Common myeloid progenitor, CD34-positive (primary cell): ENCODE measurements around the gene TGM2.

Experiments
- CTCF ChIA-PET: fragments of 350-600 bp; sonication (Branson Sonifier 250); formaldehyde crosslinking; loops from one replicate; lab custom pipeline; 2021; ENCODE audit warnings: antibody characterized with exemption; lab: Charles Lee
- POLR2A ChIA-PET: fragments of 350-600 bp; sonication (Branson Sonifier 250); formaldehyde crosslinking; loops from one replicate; lab custom pipeline; 2021; ENCODE audit warnings: antibody characterized with exemption; lab: Charles Lee
- DNase-seq, 3 donors: peaks; one replicate each; pipeline versions ENCODE4 v3.0.0 to v3.0.0-alpha.2; 2013
- H3K27ac ChIP-seq, 2 experiments: 1 replicate in 1 of 2; 2 replicates in 1 of 2; pipeline ENCODE4 v1.7.0; 2013; ENCODE audit warnings: inconsistent platforms in 2 of 2, low read length in 2 of 2, mild to moderate bottlenecking in 2 of 2, low read depth in 1 of 2, moderate library complexity in 1 of 2; ENCODE audit not compliant: severe bottlenecking in 2 of 2, insufficient read depth in 1 of 2, poor library complexity in 1 of 2
- H3K27me3 ChIP-seq, 5 experiments: replicated peaks in 2 of 5; 1 replicate in 3 of 5; 2 replicates in 2 of 5; pipeline versions ENCODE4 v1.6.1 to v1.7.0; 2013; ENCODE audit warnings: low read length in 4 of 5, mild to moderate bottlenecking in 2 of 5, moderate library complexity in 2 of 5, inconsistent platforms in 1 of 5; ENCODE audit not compliant: insufficient read depth in 5 of 5, control insufficient read depth in 4 of 5
- H3K36me3 ChIP-seq, 4 experiments: 1 replicate in 2 of 4; 2 replicates in 2 of 4; pipeline versions ENCODE4 v1.6.1 to v1.7.0; 2013; ENCODE audit warnings: low read length in 3 of 4, control low read depth in 1 of 4, mild to moderate bottlenecking in 1 of 4; ENCODE audit not compliant: control insufficient read depth in 4 of 4, insufficient read depth in 4 of 4
- H3K4me1 ChIP-seq, 4 experiments: 1 replicate in 3 of 4; 2 replicates in 1 of 4; pipeline versions ENCODE4 v1.6.1 to v1.7.1; 2013; ENCODE audit warnings: low read length in 3 of 4, mild to moderate bottlenecking in 3 of 4, control low read depth in 1 of 4, inconsistent platforms in 1 of 4, moderate library complexity in 1 of 4; ENCODE audit not compliant: control insufficient read depth in 4 of 4, insufficient read depth in 4 of 4; ENCODE audit errors: control extremely low read depth in 1 of 4
- H3K4me3 ChIP-seq, 7 experiments: 1 replicate in 4 of 7; 2 replicates in 3 of 7; pipeline versions ENCODE4 v1.5.1 to v1.7.0; 2013; ENCODE audit warnings: mild to moderate bottlenecking in 7 of 7, low read length in 6 of 7, moderate library complexity in 6 of 7, inconsistent platforms in 2 of 7, low read depth in 2 of 7, control low read depth in 1 of 7; ENCODE audit not compliant: insufficient read depth in 4 of 7, control insufficient read depth in 1 of 7; ENCODE audit errors: extremely low read depth in 1 of 7
- H3K9me3 ChIP-seq, 5 experiments: 1 replicate in 4 of 5; 2 replicates in 1 of 5; pipeline versions ENCODE4 v1.6.1 to v1.7.1; 2013; ENCODE audit warnings: low read length in 4 of 5, mild to moderate bottlenecking in 2 of 5, inconsistent platforms in 1 of 5, low read depth in 1 of 5, moderate library complexity in 1 of 5; ENCODE audit not compliant: control insufficient read depth in 4 of 5, insufficient read depth in 2 of 5; ENCODE audit errors: control extremely low read depth in 1 of 5
- WGBS: methylation state at CpG from one replicate; pipeline ENCODE4 v1.1.5; 2013; ENCODE audit not compliant: insufficient coverage; 5-methylcytosine and 5-hydroxymethylcytosine counted together

The TGM2 gene

DNA sequence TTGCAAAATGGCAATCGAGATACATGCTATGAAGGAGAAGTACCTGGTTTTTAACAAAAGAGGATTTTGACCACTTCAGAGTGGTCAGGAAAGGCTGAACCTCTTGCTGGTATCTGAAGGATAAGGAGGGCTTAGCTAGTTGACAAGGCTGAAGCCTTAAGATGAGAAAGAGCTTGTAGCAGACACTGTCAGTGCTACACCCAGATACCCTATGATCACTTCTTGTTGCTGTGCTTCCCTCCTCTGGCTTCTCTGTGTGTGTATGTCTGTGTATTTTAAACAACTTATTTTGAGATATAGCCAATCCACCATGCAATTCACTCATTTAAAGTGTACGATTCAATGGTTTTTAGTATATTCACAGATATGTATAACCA lies 38.9 kb upstream of the TGM2 start:
- CTCF ChIA-PET = no interaction called here
- POLR2A ChIA-PET = no interaction called here
- no peak for DNase-seq
- H3K4me1 ChIP-seq = no peaks in the 10 kb centered on the region
- H3K4me3 ChIP-seq = no peak overlapping the region
- 100% methylated on average over 2 of the region's 2 CpGs for WGBS
- peaks cover 0 to 13% (median 5%) of the 10 kb centered on the region in 5 experiments for H3K27me3 ChIP-seq
- no peaks in the 10 kb centered on the region for H3K36me3 ChIP-seq
- H3K27ac ChIP-seq = no peak overlapping the region
- H3K9me3 ChIP-seq = no peaks in the 10 kb centered on the region

- Histone ChIP-seq H3K9me3 (no peaks in the 10 kb centered on the region), H3K4me1 (no peaks in the 10 kb centered on the region), H3K4me3 (no peak overlapping the region), H3K27ac (no peak overlapping the region), H3K27me3 (peaks cover 0 to 13% (median 5%) of the 10 kb centered on the region in 5 experiments), H3K36me3 (no peaks in the 10 kb centered on the region)
- 91% methylated on average over 5 of the region's 6 CpGs for WGBS
- DNase-seq = no peak
- ChIA-PET CTCF (no interaction called here), POLR2A (no interaction called here)
These were observed 38.4 kb upstream of the TGM2 start for GRCh38 chr20:38203337-38203980.

GRCh38 chr20:38202982-38203293 lies 37.9 kb upstream of the TGM2 start:
- WGBS = 98% methylated on average over 6 of the region's 8 CpGs
- H3K4me1 ChIP-seq = no peaks in the 10 kb centered on the region
- CTCF ChIA-PET = no interaction called here

GRCh38 chr20:38202153-38202981 lies 37.3 kb upstream of the TGM2 start:
- ChIA-PET CTCF (interaction anchor here (0.7 to 0.8 kb wide), 2 partner anchors 15 to 36 kb away, joined by 3 read pairs; no protein-coding TSS in a partner anchor), POLR2A (no interaction called here)
- Histone ChIP-seq H3K27me3 (peaks cover 0 to 13% (median 4%) of the 10 kb centered on the region in 5 experiments), H3K27ac (no peak overlapping the region), H3K9me3 (no peaks in the 10 kb centered on the region), H3K36me3 (no peaks in the 10 kb centered on the region), H3K4me3 (no peak overlapping the region), H3K4me1 (no peaks in the 10 kb centered on the region)
- DNase-seq = no peak
- WGBS = 94% methylated on average over 9 of the region's 12 CpGs

More at GRCh38 chr20:38202982-38203293, 37.9 kb upstream of the TGM2 start:
- no peaks in the 10 kb centered on the region for H3K36me3 ChIP-seq
- no peaks in the 10 kb centered on the region for H3K9me3 ChIP-seq
- POLR2A ChIA-PET = no interaction called here
- peaks cover 0 to 13% (median 5%) of the 10 kb centered on the region in 5 experiments for H3K27me3 ChIP-seq
- H3K4me3 ChIP-seq = no peak overlapping the region
- DNase-seq = no peak
- H3K27ac ChIP-seq = no peak overlapping the region

DNA sequence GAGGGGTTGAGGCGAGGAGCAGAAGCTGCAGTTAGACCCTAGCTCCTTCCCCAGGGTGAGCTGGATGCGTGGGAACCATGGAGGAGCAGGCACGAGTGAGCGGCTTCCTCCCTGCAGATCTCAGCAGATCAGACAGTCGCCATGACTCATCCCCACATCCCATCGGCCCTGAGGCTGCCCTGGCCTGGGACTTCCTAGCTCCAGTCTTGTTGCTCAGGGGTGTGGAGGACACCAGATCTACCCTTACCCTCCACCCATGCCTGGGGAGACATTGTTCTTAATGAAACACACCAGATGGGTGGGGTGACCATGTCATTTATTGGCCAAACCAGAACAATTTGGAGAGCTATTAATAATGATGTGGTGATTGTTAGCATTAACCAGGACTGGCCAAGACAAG lies 36.3 kb upstream of the TGM2 start:
- Histone ChIP-seq H3K27ac (no peak overlapping the region), H3K27me3 (peaks cover 0 to 18% (median 4%) of the 10 kb centered on the region in 5 experiments), H3K4me3 (no peak overlapping the region), H3K4me1 (no peaks in the 10 kb centered on the region), H3K36me3 (no peaks in the 10 kb centered on the region), H3K9me3 (no peaks in the 10 kb centered on the region)
- CTCF ChIA-PET = interaction anchor here (0.7 kb wide), 1 partner anchor 128 kb away, joined by 3 read pairs; no protein-coding TSS in a partner anchor
- POLR2A ChIA-PET = no interaction called here
- WGBS = 90% methylated on average over 5 of the region's 6 CpGs
- DNase-seq = no peak

DNA sequence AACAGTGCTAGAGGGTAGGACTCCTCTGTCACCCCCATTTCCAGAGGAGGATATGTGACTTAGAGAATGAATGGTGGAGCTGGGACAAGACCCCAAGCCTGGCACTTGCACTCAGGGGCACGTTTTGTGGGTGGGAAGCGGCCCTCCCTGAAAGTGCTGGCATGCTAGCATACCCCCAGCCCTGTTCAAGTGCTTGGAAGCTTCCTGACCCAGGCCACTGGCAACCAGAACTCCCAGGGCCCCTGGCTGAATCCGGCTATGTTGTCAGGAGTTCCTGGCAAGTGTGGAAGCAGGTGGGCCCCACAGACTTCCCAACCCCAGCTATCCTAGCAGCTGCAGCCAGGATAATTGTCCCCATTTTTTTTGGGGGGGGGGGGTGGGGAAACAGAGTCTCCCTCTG lies 35.6 kb upstream of the TGM2 start:
- H3K4me3 ChIP-seq = no peak overlapping the region
- H3K4me1 ChIP-seq = no peaks in the 10 kb centered on the region
- ChIA-PET CTCF (no interaction called here), POLR2A (no interaction called here)
- H3K27ac ChIP-seq = no peak overlapping the region
- H3K9me3 ChIP-seq = no peaks in the 10 kb centered on the region
- peaks cover 0 to 24% (median 5%) of the 10 kb centered on the region in 5 experiments for H3K27me3 ChIP-seq
- DNase-seq = no peak
- WGBS = 100% methylated on average over 2 of the region's 3 CpGs
- no peaks in the 10 kb centered on the region for H3K36me3 ChIP-seq
